Karpas-422 (cell line): ENCODE data around the gene IVD. TPM values are rescaled to one million over a fixed set of nuclear protein-coding genes. Genes with fewer than 3 reads are reported as not detected.

Source experiments
- DNase-seq: peaks from one replicate; pipeline ENCODE4 v3.0.0-alpha.2; 2015
- H2AFZ ChIP-seq: fragments of 200-600 bp; sonication (generic); 2 replicates; pipeline ENCODE4 v1.6.1; 2014; ENCODE audit warnings: antibody characterized with exemption, low read length, mixed read lengths
- H3K27ac ChIP-seq: fragments of 200-600 bp; sonication (generic); 2 replicates; pipeline ENCODE4 v1.5.1; 2014; ENCODE audit warnings: mild to moderate bottlenecking, low read length, moderate library complexity
- H3K27me3 ChIP-seq: fragments of 200-600 bp; sonication (generic); 2 replicates; pipeline ENCODE4 v1.6.1; 2014; ENCODE audit warnings: low read length, mixed read lengths
- H3K36me3 ChIP-seq: fragments of 200-600 bp; sonication (generic); 2 replicates; pipeline ENCODE4 v1.6.1; 2014; ENCODE audit warnings: low read length, mixed read lengths; ENCODE audit not compliant: insufficient read depth
- H3K4me1 ChIP-seq: fragments of 200-600 bp; sonication (generic); 2 replicates; pipeline ENCODE4 v1.6.1; 2014; ENCODE audit warnings: mild to moderate bottlenecking, low read length, mixed read lengths
- H3K4me2 ChIP-seq: fragments of 200-600 bp; sonication (generic); 2 replicates; pipeline ENCODE4 v1.6.1; 2014; ENCODE audit warnings: low read length, low read depth, mild to moderate bottlenecking; ENCODE audit not compliant: poor library complexity, severe bottlenecking
- H3K4me3 ChIP-seq: fragments of 200-600 bp; sonication (generic); 2 replicates; pipeline ENCODE4 v1.5.1; 2014; ENCODE audit warnings: mild to moderate bottlenecking, antibody characterized with exemption, low read length, mixed read lengths
- H3K79me2 ChIP-seq: fragments of 200-600 bp; sonication (generic); 2 replicates; pipeline ENCODE4 v1.6.1; 2014; ENCODE audit warnings: mild to moderate bottlenecking, low read length, mixed read lengths
- H3K9ac ChIP-seq: fragments of 200-600 bp; sonication (generic); 2 replicates; pipeline ENCODE4 v1.6.0; 2014; ENCODE audit warnings: low read length
- H3K9me2 ChIP-seq: fragments of 200-600 bp; sonication (generic), shearing (Covaris generic); replicated peaks from 2 replicates; pipeline ENCODE4 v1.6.0; 2014; ENCODE audit warnings: mild to moderate bottlenecking, low read length, moderate library complexity; ENCODE audit not compliant: insufficient read depth
- H3K9me3 ChIP-seq: fragments of 300-700, 200-600 bp; sonication (generic); 2 replicates; pipeline ENCODE4 v1.6.1; 2014; ENCODE audit warnings: low read length, mixed read lengths
- H4K20me1 ChIP-seq: fragments of 200-600 bp; sonication (generic); 2 replicates; pipeline ENCODE4 v1.6.1; 2014; ENCODE audit warnings: mild to moderate bottlenecking, antibody characterized with exemption, low read length, low read depth; ENCODE audit not compliant: insufficient read depth
- total RNA-seq: library from RNA; depleted of rRNA; stranded (reverse); fragments of >200 nt; shearing (Covaris generic); gene quantifications from 2 replicates; pipeline ENCODE4 v1.2.3, GENCODE V29; 2014; ENCODE audit warnings: low replicate concordance; rRNA removed

The IVD gene
- total RNA-seq, 1 experiment from 2014 or later, result 38.1 TPM

DNA sequence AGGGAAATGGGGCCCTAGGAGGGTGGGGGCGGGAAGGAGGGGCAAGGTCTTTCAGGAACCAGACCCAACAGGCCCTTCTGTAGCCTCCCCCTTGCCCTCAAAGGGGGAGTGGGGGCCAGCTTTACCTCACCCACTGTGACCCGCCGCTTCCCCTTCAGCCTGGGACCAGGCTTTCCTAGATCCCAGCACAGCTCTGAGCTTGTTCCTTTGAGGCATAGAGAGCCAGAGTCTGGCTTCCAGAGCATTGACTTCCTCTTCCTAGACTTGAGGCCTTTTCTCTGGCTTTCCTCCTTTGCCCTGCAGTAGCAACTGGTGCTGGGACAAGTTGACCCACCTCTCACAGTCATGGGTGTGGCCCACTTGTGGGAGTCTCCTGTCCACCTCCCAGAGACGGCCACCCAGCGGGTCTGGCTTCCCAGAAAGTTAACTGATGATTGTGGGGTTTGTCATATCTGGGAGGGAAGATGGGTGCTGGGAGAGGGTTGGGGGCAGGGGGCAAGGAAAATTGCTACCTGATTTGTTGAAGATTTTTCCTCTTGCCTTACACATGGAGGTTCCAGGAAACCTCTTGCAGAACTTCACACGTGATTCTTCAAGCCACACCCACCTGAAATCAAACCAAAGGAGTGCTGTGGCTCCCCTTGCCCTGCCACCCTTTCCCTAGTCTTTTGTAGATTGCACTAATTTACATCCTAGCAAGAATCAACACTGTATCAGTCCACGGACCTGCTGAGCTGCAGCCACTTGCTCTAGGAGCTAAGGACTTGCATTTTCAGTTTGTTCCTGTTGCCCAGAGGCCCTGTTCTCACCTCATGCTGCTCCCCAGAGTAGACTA lies 61.0 kb downstream of the IVD start:
- Histone ChIP-seq H3K4me3 (no peak overlapping the region), H3K27me3 (no peaks in the 10 kb centered on the region), H3K9me3 (no peaks in the 10 kb centered on the region), H3K9me2 (no peaks in the 10 kb centered on the region), H3K27ac (no peak overlapping the region), H3K4me2 (no peak overlapping the region), H3K36me3 (no peaks in the 10 kb centered on the region), H3K4me1 (peaks cover 11% of the 10 kb centered on the region), H3K79me2 (no peaks in the 10 kb centered on the region), H2AFZ (no peak overlapping the region), H4K20me1 (no peaks in the 10 kb centered on the region), H3K9ac (no peak overlapping the region)
- no peak for DNase-seq

- 0 out of 2 replicates have a peak, but pooled peaks cover 3% of the 10 kb centered on the region for H4K20me1 ChIP-seq
- H3K9ac ChIP-seq, result no peak overlapping the region
- H3K4me2 ChIP-seq, result no peak overlapping the region
- peaks cover 17% of the 10 kb centered on the region for H3K4me1 ChIP-seq
- no peaks in the 10 kb centered on the region for H3K27me3 ChIP-seq
- H3K36me3 ChIP-seq, result no peaks in the 10 kb centered on the region
- H2AFZ ChIP-seq, result no peak overlapping the region
- no peaks in the 10 kb centered on the region for H3K9me2 ChIP-seq
- H3K9me3 ChIP-seq, result no peaks in the 10 kb centered on the region
- no peak overlapping the region for H3K27ac ChIP-seq
- H3K4me3 ChIP-seq, result no peak overlapping the region
- DNase-seq, result no peak
- no peaks in the 10 kb centered on the region for H3K79me2 ChIP-seq
Measured at GRCh38 chr15:40467261-40467615, 61.6 kb downstream of the IVD start.

DNA sequence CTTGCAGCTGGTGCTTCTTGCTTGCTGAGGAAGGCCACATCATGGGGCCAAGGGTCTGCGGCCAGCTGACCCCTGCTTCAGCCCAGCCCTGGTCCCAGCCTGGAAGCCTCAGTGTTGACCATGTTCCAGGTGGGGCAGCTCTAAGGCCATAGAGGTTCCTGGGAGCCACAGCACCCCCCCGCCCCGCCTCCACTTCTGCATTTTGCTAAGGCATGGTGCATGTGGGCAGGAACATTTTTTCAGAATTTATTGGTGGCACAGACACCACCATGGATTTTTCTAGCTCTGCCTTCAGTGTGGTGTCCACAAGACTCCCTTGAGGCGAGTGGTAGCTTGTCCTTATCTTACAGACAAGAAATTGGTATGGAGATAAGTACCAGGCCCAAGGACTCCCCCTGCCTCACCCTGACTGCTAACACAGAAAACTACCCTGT lies 63.3 kb downstream of the IVD start:
- Histone ChIP-seq H3K27ac (no peak overlapping the region), H3K9me3 (no peaks in the 10 kb centered on the region), H3K27me3 (no peaks in the 10 kb centered on the region)

DNA sequence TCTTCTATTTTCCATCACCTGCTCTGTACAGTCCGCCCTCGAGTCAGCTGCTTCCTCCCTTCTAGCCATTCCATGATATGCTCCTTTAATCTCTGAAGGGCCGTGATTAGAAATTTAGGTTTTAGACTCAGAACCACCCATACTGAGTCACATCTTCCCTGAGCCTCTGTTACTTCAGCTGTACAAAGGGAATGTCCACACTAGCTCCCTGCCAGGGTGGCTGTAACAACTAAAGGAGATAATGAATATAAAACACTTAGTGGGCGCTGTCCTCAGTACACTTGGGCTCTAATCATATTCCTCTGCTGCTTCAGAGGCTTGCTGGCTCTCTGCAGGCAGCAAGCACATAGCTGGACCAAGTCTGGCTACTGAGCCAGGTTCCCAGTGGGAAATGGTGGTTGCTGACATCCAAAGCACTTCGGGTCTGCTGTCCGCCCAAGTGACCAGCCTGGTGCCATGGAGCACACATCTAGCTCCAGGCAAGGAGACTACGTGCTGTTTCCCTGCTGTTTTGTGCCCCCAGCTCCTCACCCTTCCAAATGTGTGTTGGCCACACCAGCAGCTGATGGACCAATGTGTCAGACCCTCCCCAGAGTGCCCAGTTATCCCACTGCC lies 64.3 kb downstream of the IVD start:
- no peak for DNase-seq
- H3K4me1 ChIP-seq, result peaks cover 19% of the 10 kb centered on the region
- H3K9me3 ChIP-seq, result no peaks in the 10 kb centered on the region
- H3K27ac ChIP-seq, result no peak overlapping the region
- peak overlapping the region; percentile 60; the same call in 1 of the 2 replicates for H3K4me3 ChIP-seq
- no peaks in the 10 kb centered on the region for H3K9me2 ChIP-seq
- no peaks in the 10 kb centered on the region for H3K27me3 ChIP-seq
- no peaks in the 10 kb centered on the region for H3K79me2 ChIP-seq
- H3K36me3 ChIP-seq, result no peaks in the 10 kb centered on the region
- H4K20me1 ChIP-seq, result 0 out of 2 replicates have a peak, but pooled peaks cover 13% of the 10 kb centered on the region
- no peak overlapping the region for H2AFZ ChIP-seq
- H3K9ac ChIP-seq, result peak overlapping the region; percentile 69; the same call in 1 of the 2 replicates
- peak overlapping the region; percentile 74 for H3K4me2 ChIP-seq

More for the DNA sequence above, 63.3 kb downstream of the IVD start:
- Histone ChIP-seq H3K9ac (no peak overlapping the region), H3K4me3 (no peak overlapping the region), H3K36me3 (no peaks in the 10 kb centered on the region), H3K4me1 (peaks cover 19% of the 10 kb centered on the region), H3K79me2 (no peaks in the 10 kb centered on the region), H3K9me2 (no peaks in the 10 kb centered on the region), H3K4me2 (no peak overlapping the region), H4K20me1 (0 out of 2 replicates have a peak, but pooled peaks cover 13% of the 10 kb centered on the region), H2AFZ (no peak overlapping the region)
- DNase-seq, result no peak

- no peaks in the 10 kb centered on the region for H3K9me2 ChIP-seq
- H3K4me1 ChIP-seq, result peaks cover 19% of the 10 kb centered on the region
- H3K4me3 ChIP-seq, result peak within 1 kb of the TSS; percentile 75
- H3K9me3 ChIP-seq, result no peaks in the 10 kb centered on the region
- peak within 1 kb of the TSS; percentile 89 for H3K4me2 ChIP-seq
- H3K36me3 ChIP-seq, result no peaks in the 10 kb centered on the region
- no peaks in the 10 kb centered on the region for H3K27me3 ChIP-seq
- no peaks in the 10 kb centered on the region for H3K79me2 ChIP-seq
- 0 out of 2 replicates have a peak, but pooled peaks cover 13% of the 10 kb centered on the region for H4K20me1 ChIP-seq
- peak; percentile 88 for DNase-seq
- H3K9ac ChIP-seq, result peak within 1 kb of the TSS; percentile 93
- no peak within 1 kb of the TSS for H3K27ac ChIP-seq
- H2AFZ ChIP-seq, result peak within 1 kb of the TSS; percentile 52; the same call in 1 of the 2 replicates
Measured at GRCh38 chr15:40470423-40471104, 65.0 kb downstream of the IVD start, which contains the start of gene CHST14. Gene CHST14 (plus strand): TSS chr15:40470984. CDS start chr15:40471214, 230 bp downstream.

Other genes with a start within 250 kb of the IVD start
- 58.2 and 60.1 TPM in 2 replicates for gene BUB1B, start 244.7 kb upstream of the IVD start, total RNA-seq
- gene PAK6, start 166.7 kb upstream of the IVD start, total RNA-seq, result 0.45 and 0.69 TPM in 2 replicates
- not detected in 2 replicates for gene ANKRD63, start 122.7 kb upstream of the IVD start, total RNA-seq
- gene PLCB2, start 97.9 kb upstream of the IVD start, total RNA-seq, result 4.3 and 8.7 TPM in 2 replicates
- gene INAFM2, start 82.1 kb upstream of the IVD start, total RNA-seq, result 5.8 and 9.2 TPM in 2 replicates
- gene CCDC9B, start 64.9 kb upstream of the IVD start, total RNA-seq, result 1.2 and 3.1 TPM in 2 replicates
- gene PHGR1, start 54.8 kb upstream of the IVD start, total RNA-seq, result not detected in 2 replicates
- 0.07 and 2.6 TPM in 2 replicates for gene DISP2, start 47.6 kb upstream of the IVD start, total RNA-seq
- gene KNSTRN, start 23.1 kb upstream of the IVD start, total RNA-seq, result 34.5 and 43.1 TPM in 2 replicates
- gene BAHD1, start 35.2 kb downstream of the IVD start, total RNA-seq, result 10.3 and 15.4 TPM in 2 replicates
- gene CHST14, start 65.2 kb downstream of the IVD start, total RNA-seq, result 8.4 and 11.6 TPM in 2 replicates
- 21.8 and 25.3 TPM in 2 replicates for gene CCDC32, start 159.2 kb downstream of the IVD start, total RNA-seq
- 13.6 and 33.0 TPM in 2 replicates for gene RPUSD2, start 163.5 kb downstream of the IVD start, total RNA-seq
- 17.4 and 25.8 TPM in 2 replicates for gene KNL1, start 188.5 kb downstream of the IVD start, total RNA-seq